CD4-positive, alpha-beta T cell (primary cell): ENCODE measurements around the gene HPCAL1. TPM values are rescaled to one million over a fixed set of nuclear protein-coding genes. Genes with fewer than 3 reads are reported as not detected.

ENCODE experiments used
- ATAC-seq: fragments of 200-7000 bp; cut with Tn5 transposase; one replicate; pipeline ENCODE4 v1.10.0; 2022; ENCODE audit warnings: mild to moderate bottlenecking; ENCODE audit not compliant: poor library complexity
- CTCF ChIA-PET: fragments of 350-600 bp; sonication (Branson Sonifier 250); formaldehyde crosslinking; loops from one replicate; lab custom pipeline; 2021; ENCODE audit warnings: antibody characterized with exemption, inconsistent platforms; lab: Charles Lee
- POLR2A ChIA-PET: fragments of 350-600 bp; sonication (Branson Sonifier 250); formaldehyde crosslinking; loops from one replicate; lab custom pipeline; 2021; ENCODE audit warnings: antibody characterized with exemption, inconsistent platforms; lab: Charles Lee
- DNase-seq, 14 experiments: peaks; one replicate each; pipeline ENCODE4 v3.0.0-alpha.2; 2013 to 2020; ENCODE audit warnings: mixed read lengths in 2 of 14
- H3K27ac ChIP-seq, 2 donors: one replicate each; pipeline versions ENCODE4 v1.5.1 to v1.7.0; 2013; ENCODE audit warnings: low read length in 2 of 2, low read depth in 1 of 2, mild to moderate bottlenecking in 1 of 2
- H3K27me3 ChIP-seq, 2 experiments: 1 replicate in 1 of 2; 2 replicates in 1 of 2; pipeline versions ENCODE4 v1.6.1 to v1.7.0; 2013; ENCODE audit warnings: low read length in 2 of 2, control low read depth in 1 of 2, mild to moderate bottlenecking in 1 of 2, moderate library complexity in 1 of 2; ENCODE audit not compliant: insufficient read depth in 2 of 2, control insufficient read depth in 1 of 2
- H3K36me3 ChIP-seq: one replicate; pipeline ENCODE4 v1.6.1; 2013; ENCODE audit warnings: low read length, control low read depth; ENCODE audit not compliant: insufficient read depth
- H3K4me1 ChIP-seq: one replicate; pipeline ENCODE4 v1.6.1; 2013; ENCODE audit warnings: low read length, control low read depth; ENCODE audit not compliant: insufficient read depth
- H3K4me3 ChIP-seq: one replicate; pipeline ENCODE4 v1.5.1; 2013; ENCODE audit warnings: mild to moderate bottlenecking, low read length, moderate library complexity
- H3K9me3 ChIP-seq, 2 experiments: 1 replicate in 1 of 2; 2 replicates in 1 of 2; pipeline versions ENCODE4 v1.6.1 to v1.7.0; 2013; ENCODE audit warnings: low read length in 2 of 2, mild to moderate bottlenecking in 2 of 2, control low read depth in 1 of 2, moderate library complexity in 1 of 2; ENCODE audit not compliant: control insufficient read depth in 1 of 2, insufficient read depth in 1 of 2
- H3K27ac Mint-ChIP-seq: one replicate; pipeline ENCODE4 v1.8.0; 2020; ENCODE audit warnings: mixed read lengths
- H3K27me3 Mint-ChIP-seq: one replicate; pipeline ENCODE4 v1.8.0; 2021; ENCODE audit warnings: mixed read lengths
- H3K36me3 Mint-ChIP-seq: one replicate; pipeline ENCODE4 v1.8.0; 2021; ENCODE audit warnings: low read depth, mixed read lengths
- H3K4me1 Mint-ChIP-seq: one replicate; pipeline ENCODE4 v1.8.0; 2021; ENCODE audit warnings: low read depth, mixed read lengths
- H3K4me3 Mint-ChIP-seq: one replicate; pipeline ENCODE4 v1.8.0; 2020; ENCODE audit warnings: mild to moderate bottlenecking, mixed read lengths
- H3K9me3 Mint-ChIP-seq: one replicate; pipeline ENCODE4 v1.8.0; 2020; ENCODE audit warnings: mixed read lengths
- intact Hi-C, 2 experiments: fragments of 100-400 bp; cut with DNase I in 1 of 2; cut with micrococcal nuclease in 1 of 2; formaldehyde crosslinking; loops; one replicate each; pipeline versions ENCODE4 v1.15.1 to v1.9.0; 2023 to 2025; cut with DNase I, micrococcal nuclease
- total RNA-seq, 174 experiments: library from RNA in 2 of 174; stranded (reverse) in 2 of 174; gene quantifications; one replicate each; pipeline ENCODE4 v1.2.3 and lab custom pipeline; 2021 to 2026
- TF ChIP-seq, protein P1 (sequence below): fragments of 200-600 bp; IDR thresholded peaks from one replicate; pipeline ENCODE4 v1.8.0; 2022; ENCODE audit warnings: antibody characterized with exemption, mild to moderate bottlenecking

The HPCAL1 gene
- total RNA-seq, 2 experiments from 2014 or later: 24.9 to 27.9 TPM

DNA sequence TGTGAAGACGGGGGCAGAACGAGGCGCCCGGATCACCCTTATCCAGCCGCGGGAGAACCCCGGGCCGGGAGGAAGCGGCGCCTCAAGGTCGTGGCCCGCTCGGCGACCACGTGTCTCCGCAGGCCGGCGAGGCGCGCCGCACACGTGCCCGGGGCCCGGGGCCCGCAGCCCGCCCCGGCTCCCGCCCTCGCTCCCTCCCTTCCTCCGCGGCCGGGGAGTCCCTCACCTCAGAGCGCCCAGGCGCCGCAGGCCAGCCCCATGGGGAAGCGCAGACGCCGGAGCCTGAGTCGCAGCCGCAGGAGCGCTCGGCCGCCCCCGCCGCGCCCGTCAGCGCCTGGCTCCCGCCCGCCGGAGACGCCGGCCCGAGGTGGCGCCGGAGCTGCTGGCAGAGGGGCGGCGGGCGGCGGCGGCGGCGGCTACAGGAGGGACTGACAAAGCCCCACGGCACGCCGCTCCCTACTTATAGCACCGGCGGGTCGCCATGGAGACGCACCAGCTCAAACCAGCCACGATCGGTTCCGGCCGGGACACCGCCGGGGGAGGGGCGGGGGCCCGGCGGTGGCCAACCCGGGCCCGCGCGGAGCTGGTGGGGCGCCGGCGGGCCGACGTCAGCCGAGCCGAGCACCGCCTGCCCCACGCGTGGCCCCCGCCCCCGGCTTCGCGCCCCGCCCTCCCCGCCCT, 145.3 kb downstream of the HPCAL1 start, which contains the start of gene ODC1:
Gene ODC1, minus strand, starts transcription at position 433 of the 681 bp plus-strand sequence. CDS start 3,295 bp downstream, outside the sequence.
- CTCF ChIA-PET: interaction anchor here (1.0 to 5.6 kb wide), 6 partner anchors 13 to 464 kb away, joined by 3 to 34 read pairs (median 6); no protein-coding TSS in a partner anchor

DNA sequence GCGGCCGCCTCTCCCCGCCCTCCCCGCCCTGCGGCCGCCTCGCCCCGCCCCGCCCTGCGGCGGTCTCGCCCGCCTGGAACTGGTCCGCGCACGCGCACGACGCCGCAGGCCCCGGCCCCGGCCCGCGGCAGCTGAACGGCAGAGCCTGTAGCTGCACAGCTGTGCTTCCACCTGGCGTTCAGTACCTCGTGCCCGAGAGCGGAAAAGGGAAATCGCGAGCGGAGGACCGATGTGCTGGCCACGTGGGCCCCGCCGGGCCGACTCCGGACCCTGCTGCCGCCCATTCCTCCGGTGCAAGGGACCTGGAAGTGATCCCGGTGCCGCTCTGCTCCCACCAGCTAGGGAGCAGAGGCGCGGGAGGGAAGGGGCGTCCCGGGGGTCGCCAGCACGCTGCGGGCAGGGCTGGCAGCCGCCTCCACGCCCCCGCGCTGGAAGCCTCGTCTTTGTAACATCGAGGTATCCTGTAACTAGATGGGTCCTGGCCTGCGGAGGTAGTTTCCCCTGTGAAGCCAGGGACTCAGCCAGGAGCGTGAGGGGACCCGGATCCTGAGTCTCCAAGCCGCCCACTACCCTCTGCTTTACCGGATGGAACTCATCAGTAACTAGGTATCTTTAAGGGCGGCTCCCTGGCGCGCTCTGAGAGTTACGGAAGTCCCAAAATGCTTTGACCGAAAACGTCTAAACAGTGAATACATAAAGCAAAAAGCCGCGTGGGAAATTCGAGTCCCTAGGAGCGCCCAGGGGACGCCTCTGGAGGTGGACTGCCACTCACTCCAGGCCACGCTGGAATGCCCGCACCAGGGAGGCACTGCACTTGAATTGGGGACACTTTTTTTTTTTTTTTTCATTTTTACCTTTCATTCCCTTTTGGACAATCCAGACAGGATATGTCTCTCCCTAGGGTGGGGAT, 146.1 kb downstream of the HPCAL1 start:
- intact Hi-C loops: loop anchor here (1.0 to 10.0 kb wide), 9 partner anchors 44 to 1027 kb away; partner anchors contain the start of genes CPSF3 (in 1 of the 2), GRHL1 (in 1 of the 2), HPCAL1 (in 1 of the 2) and ITGB1BP1 (in 1 of the 2)
- CTCF ChIA-PET: interaction anchor here (0.5 to 5.6 kb wide), 7 partner anchors 14 to 465 kb away, joined by 3 to 34 read pairs (median 6); no protein-coding TSS in a partner anchor
- H3K27me3 ChIP-seq: no peaks in the 10 kb centered on the region
- POLR2A ChIA-PET: interaction anchor here (0.7 to 3.0 kb wide), 26 partner anchors 12 to 1025 kb away, joined by 3 to 74 read pairs (median 5); partner anchors contain the start of genes ADAM17, CPSF3, HPCAL1 and ITGB1BP1
- H3K9me3 Mint-ChIP-seq: no peaks in the 10 kb centered on the region
- H3K4me3 ChIP-seq: peak overlapping the region; percentile 63
- ATAC-seq: peak; percentile 67
- peaks cover 18% of the 10 kb centered on the region for H3K36me3 Mint-ChIP-seq
- peak in 13 of 14 experiments; percentile 71 to 98 (median 94) for DNase-seq
- H3K36me3 ChIP-seq: peaks cover 10% of the 10 kb centered on the region
- H3K9me3 ChIP-seq: no peaks in the 10 kb centered on the region
- H3K4me3 Mint-ChIP-seq: peak overlapping the region; percentile 86
- peaks cover 47% of the 10 kb centered on the region for H3K4me1 ChIP-seq
- peaks cover 50% of the 10 kb centered on the region for H3K4me1 Mint-ChIP-seq
- TF ChIP-seq, protein P1, sequence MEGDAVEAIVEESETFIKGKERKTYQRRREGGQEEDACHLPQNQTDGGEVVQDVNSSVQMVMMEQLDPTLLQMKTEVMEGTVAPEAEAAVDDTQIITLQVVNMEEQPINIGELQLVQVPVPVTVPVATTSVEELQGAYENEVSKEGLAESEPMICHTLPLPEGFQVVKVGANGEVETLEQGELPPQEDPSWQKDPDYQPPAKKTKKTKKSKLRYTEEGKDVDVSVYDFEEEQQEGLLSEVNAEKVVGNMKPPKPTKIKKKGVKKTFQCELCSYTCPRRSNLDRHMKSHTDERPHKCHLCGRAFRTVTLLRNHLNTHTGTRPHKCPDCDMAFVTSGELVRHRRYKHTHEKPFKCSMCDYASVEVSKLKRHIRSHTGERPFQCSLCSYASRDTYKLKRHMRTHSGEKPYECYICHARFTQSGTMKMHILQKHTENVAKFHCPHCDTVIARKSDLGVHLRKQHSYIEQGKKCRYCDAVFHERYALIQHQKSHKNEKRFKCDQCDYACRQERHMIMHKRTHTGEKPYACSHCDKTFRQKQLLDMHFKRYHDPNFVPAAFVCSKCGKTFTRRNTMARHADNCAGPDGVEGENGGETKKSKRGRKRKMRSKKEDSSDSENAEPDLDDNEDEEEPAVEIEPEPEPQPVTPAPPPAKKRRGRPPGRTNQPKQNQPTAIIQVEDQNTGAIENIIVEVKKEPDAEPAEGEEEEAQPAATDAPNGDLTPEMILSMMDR: no peak
- no peaks in the 10 kb centered on the region for H3K27me3 Mint-ChIP-seq
- peak overlapping the region; percentile 84 to 86 for H3K27ac ChIP-seq
- H3K27ac Mint-ChIP-seq: peak overlapping the region; percentile 87

More for the DNA sequence above, 145.3 kb downstream of the HPCAL1 start, which contains the start of gene ODC1:
- H3K27ac ChIP-seq: peak within 1 kb of the TSS; percentile 84 to 86
- no peaks in the 10 kb centered on the region for H3K27me3 Mint-ChIP-seq
- peak within 1 kb of the TSS; percentile 63 for H3K4me3 ChIP-seq
- peaks cover 45% of the 10 kb centered on the region for H3K4me1 Mint-ChIP-seq
- peaks cover 26% of the 10 kb centered on the region for H3K36me3 Mint-ChIP-seq
- no peaks in the 10 kb centered on the region for H3K9me3 ChIP-seq
- peaks cover 45% of the 10 kb centered on the region for H3K4me1 ChIP-seq
- H3K27me3 ChIP-seq: no peaks in the 10 kb centered on the region
- POLR2A ChIA-PET: interaction anchor here (0.7 to 3.0 kb wide), 28 partner anchors 11 to 1024 kb away, joined by 3 to 74 read pairs (median 5); partner anchors contain the start of genes ADAM17, CPSF3, HPCAL1 and ITGB1BP1
- H3K27ac Mint-ChIP-seq: peak within 1 kb of the TSS; percentile 87
- peaks cover 18% of the 10 kb centered on the region for H3K36me3 ChIP-seq
- no peaks in the 10 kb centered on the region for H3K9me3 Mint-ChIP-seq
- intact Hi-C loops: loop anchor here (2.0 to 10.0 kb wide), 8 partner anchors 45 to 1026 kb away; partner anchors contain the start of genes CPSF3 (in 1 of the 2), GRHL1 (in 1 of the 2), HPCAL1 (in 1 of the 2) and ITGB1BP1 (in 1 of the 2)
- TF ChIP-seq, protein P1: no peak
- DNase-seq: peak in 13 of 14 experiments; percentile 96 to 99 (median 98)
- ATAC-seq: peak; percentile 81
- peak within 1 kb of the TSS; percentile 86 for H3K4me3 Mint-ChIP-seq
